MM.1S (cell line): ENCODE data around the gene TUBB6.

Experiments used
- DNase-seq: peaks from one replicate; pipeline ENCODE4 v3.0.0-alpha.2; 2015
- H2AFZ ChIP-seq: fragments of 300-600 bp; sonication (generic); 2 replicates; pipeline ENCODE4 v1.6.0; 2016; ENCODE audit warnings: antibody characterized with exemption, low read length
- H3F3A ChIP-seq: fragments of 300-600 bp; sonication (generic); 2 replicates; pipeline ENCODE4 v1.6.1; 2016; ENCODE audit warnings: mild to moderate bottlenecking, antibody characterized with exemption, low read length, moderate library complexity, mixed read lengths; ENCODE audit not compliant: insufficient read depth
- H3K27ac ChIP-seq: fragments of 300-600 bp; sonication (generic); 2 replicates; pipeline ENCODE4 v1.5.1; 2016; ENCODE audit warnings: mild to moderate bottlenecking, low read length
- H3K27me3 ChIP-seq: fragments of 300-600 bp; sonication (generic); replicated peaks from 2 replicates; pipeline ENCODE4 v1.6.0; 2016; ENCODE audit warnings: low read length; ENCODE audit not compliant: insufficient read depth
- H3K36me3 ChIP-seq: fragments of 300-600 bp; sonication (generic); replicated peaks from 2 replicates; pipeline ENCODE4 v1.6.1; 2016; ENCODE audit warnings: mild to moderate bottlenecking, low read length, mixed read lengths; ENCODE audit not compliant: insufficient read depth
- H3K4me1 ChIP-seq: fragments of 300-600 bp; sonication (generic); 2 replicates; pipeline ENCODE4 v1.6.1; 2016; ENCODE audit warnings: low read length, mixed read lengths
- H3K4me2 ChIP-seq: fragments of 300-600 bp; sonication (generic); 2 replicates; pipeline ENCODE4 v1.6.0; 2016; ENCODE audit warnings: low read depth, low read length
- H3K4me3 ChIP-seq: fragments of 300-600 bp; sonication (generic); 2 replicates; pipeline ENCODE4 v1.5.1; 2016; ENCODE audit warnings: low read length, mixed read lengths
- H3K79me2 ChIP-seq: fragments of 300-600 bp; sonication (generic); 2 replicates; pipeline ENCODE4 v1.6.1; 2016; ENCODE audit warnings: mixed run types, low read length, mixed read lengths
- H3K9ac ChIP-seq: fragments of 300-600 bp; sonication (generic); 2 replicates; pipeline ENCODE4 v1.6.1; 2016; ENCODE audit warnings: low read length, mixed read lengths
- H3K9me2 ChIP-seq: fragments of 300-600 bp; sonication (generic); replicated peaks from 2 replicates; pipeline ENCODE4 v1.6.1; 2016; ENCODE audit warnings: mild to moderate bottlenecking, low read length, mixed read lengths; ENCODE audit not compliant: insufficient read depth
- H3K9me3 ChIP-seq: fragments of 300-600 bp; sonication (generic); replicated peaks from 2 replicates; pipeline ENCODE4 v1.6.1; 2016; ENCODE audit warnings: mild to moderate bottlenecking, low read length, mixed read lengths; ENCODE audit not compliant: insufficient read depth
- H4K20me1 ChIP-seq: fragments of 300-600 bp; sonication (generic); 2 replicates; pipeline ENCODE4 v1.6.1; 2016; ENCODE audit warnings: mild to moderate bottlenecking, low read length, moderate library complexity, mixed read lengths; ENCODE audit not compliant: insufficient read depth
- CTCF ChIP-seq: fragments of 300-600 bp; sonication (generic); IDR thresholded peaks from 2 replicates; pipeline ENCODE4 v1.5.1; 2016; ENCODE audit warnings: antibody characterized with exemption, low read length, mixed read lengths
- EZH2 ChIP-seq: fragments of 300-600 bp; sonication (generic); optimal IDR thresholded peaks from 2 replicates; pipeline ENCODE3; 2017; ENCODE audit warnings: low read depth, mild to moderate bottlenecking, antibody characterized with exemption, low read length, mixed read lengths
- EZH2phosphoT487 ChIP-seq: fragments of 300-600 bp; sonication (generic); IDR thresholded peaks from 2 replicates; pipeline ENCODE4 v1.6.1; 2018; ENCODE audit warnings: antibody characterized with exemption, low read length

The TUBB6 gene

GRCh38 chr18:12276736-12277554 lies 31.1 kb upstream of the TUBB6 start:
- peaks cover 5% of the 10 kb centered on the region; the same call in 1 of the 2 replicates for H3K4me1 ChIP-seq
- no peaks in the 10 kb centered on the region for H3K36me3 ChIP-seq
- TF ChIP-seq EZH2phosphoT487 (no peak), EZH2 (no peak), CTCF (no peak)
- H2AFZ ChIP-seq: no peak overlapping the region
- H3K9ac ChIP-seq: no peak overlapping the region
- H3F3A ChIP-seq: no peaks in the 10 kb centered on the region
- no peaks in the 10 kb centered on the region for H3K9me3 ChIP-seq
- H3K9me2 ChIP-seq: no peaks in the 10 kb centered on the region
- no peaks in the 10 kb centered on the region for H4K20me1 ChIP-seq
- no peak overlapping the region for H3K4me2 ChIP-seq
- no peaks in the 10 kb centered on the region for H3K27me3 ChIP-seq
- DNase-seq: no peak
- H3K79me2 ChIP-seq: no peaks in the 10 kb centered on the region
- no peak overlapping the region for H3K4me3 ChIP-seq
- H3K27ac ChIP-seq: no peak overlapping the region

DNA sequence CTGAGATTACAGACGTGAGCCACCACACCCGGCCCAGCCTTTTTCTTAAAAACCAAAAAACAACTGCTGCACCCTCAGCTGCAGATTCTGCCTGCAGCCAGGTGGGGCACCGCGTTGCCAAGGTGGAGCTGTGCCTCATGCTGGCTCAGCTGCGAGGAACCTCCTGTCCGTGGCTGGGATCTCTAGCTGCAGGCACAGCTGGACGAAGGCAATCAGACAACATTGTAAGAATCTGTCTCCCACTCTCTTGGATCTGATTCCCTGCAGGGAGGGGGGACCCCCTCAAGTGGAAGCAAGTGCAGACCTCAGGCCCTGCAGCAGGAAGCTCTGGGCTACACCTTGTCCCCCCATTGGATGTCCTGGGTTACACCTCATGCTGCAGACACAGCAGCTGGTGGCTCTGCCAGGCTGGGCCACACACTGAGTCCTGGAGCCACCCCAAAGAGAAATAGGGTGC lies 29.8 kb upstream of the TUBB6 start:
- no peak overlapping the region for H3K27ac ChIP-seq
- H3K9me2 ChIP-seq: no peaks in the 10 kb centered on the region
- no peak overlapping the region for H3K4me2 ChIP-seq
- no peaks in the 10 kb centered on the region for H3K27me3 ChIP-seq
- no peaks in the 10 kb centered on the region for H3K36me3 ChIP-seq
- H3K9me3 ChIP-seq: no peaks in the 10 kb centered on the region
- H3K9ac ChIP-seq: no peak overlapping the region
- H2AFZ ChIP-seq: no peak overlapping the region
- H4K20me1 ChIP-seq: no peaks in the 10 kb centered on the region
- H3K4me1 ChIP-seq: peaks cover 5% of the 10 kb centered on the region; the same call in 1 of the 2 replicates
- no peak overlapping the region for H3K4me3 ChIP-seq
- no peaks in the 10 kb centered on the region for H3K79me2 ChIP-seq
- DNase-seq: peak; percentile 64
- no peaks in the 10 kb centered on the region for H3F3A ChIP-seq
- peak; percentile 41 for TF ChIP-seq CTCF
- TF ChIP-seq EZH2: no peak

GRCh38 chr18:12278741-12279682 lies 29.0 kb upstream of the TUBB6 start:
- Histone ChIP-seq H3K27ac (no peak overlapping the region), H2AFZ (no peak overlapping the region), H3K9me2 (no peaks in the 10 kb centered on the region)

More at GRCh38 chr18:12278741-12279682, 29.0 kb upstream of the TUBB6 start:
- H4K20me1 ChIP-seq: no peaks in the 10 kb centered on the region
- H3K36me3 ChIP-seq: no peaks in the 10 kb centered on the region
- H3K27me3 ChIP-seq: no peaks in the 10 kb centered on the region
- H3K4me3 ChIP-seq: no peak overlapping the region
- no peaks in the 10 kb centered on the region for H3K9me3 ChIP-seq
- no peak for TF ChIP-seq CTCF
- TF ChIP-seq EZH2phosphoT487: no peak
- TF ChIP-seq EZH2: no peak
- H3K9ac ChIP-seq: no peak overlapping the region
- no peak overlapping the region for H3K4me2 ChIP-seq
- peaks cover 5% of the 10 kb centered on the region; the same call in 1 of the 2 replicates for H3K4me1 ChIP-seq
- no peak for DNase-seq
- no peaks in the 10 kb centered on the region for H3F3A ChIP-seq
- no peaks in the 10 kb centered on the region for H3K79me2 ChIP-seq
